HepG2 (cell line): ENCODE data around the gene RGS19. TPM values are rescaled to one million over a fixed set of nuclear protein-coding genes. Genes with fewer than 3 reads are reported as not detected.

ENCODE experiments used
- ARNTL ChIP-seq: sonication (generic); formaldehyde crosslinking; IDR thresholded peaks from 2 replicates; pipeline ENCODE4 v1.4.0; 2020; ENCODE audit warnings: mild to moderate bottlenecking, missing genetic modification reagents
- HHEX ChIP-seq: IDR thresholded peaks from 2 replicates; pipeline ENCODE4 v1.6.1; 2016; ENCODE audit warnings: control low read depth
- KLF11 ChIP-seq: IDR thresholded peaks from 2 replicates; pipeline ENCODE4 v1.6.1; 2016; ENCODE audit warnings: missing compliant biosample characterization
- RBFOX2 ChIP-seq: fragments of 200-400 bp; formaldehyde crosslinking; IDR thresholded peaks from 2 replicates; pipeline ENCODE4 v1.6.1; 2017; ENCODE audit warnings: low read depth, mild to moderate bottlenecking, low read length
- ZBED4 ChIP-seq: sonication (generic); formaldehyde crosslinking; IDR thresholded peaks from 2 replicates; pipeline ENCODE4 v1.4.0; 2020; ENCODE audit warnings: missing genetic modification reagents, borderline replicate concordance
- ZNF552 ChIP-seq: sonication (generic); formaldehyde crosslinking; IDR thresholded peaks from 2 replicates; pipeline ENCODE4 v1.9.0; 2022; ENCODE audit warnings: missing genetic modification reagents, mild to moderate bottlenecking, borderline replicate concordance
- ZNF879 ChIP-seq: sonication (generic); formaldehyde crosslinking; IDR thresholded peaks from 2 replicates; pipeline ENCODE4 v1.8.1; 2023; ENCODE audit warnings: missing genetic modification reagents
- polyA plus RNA-seq, 8 experiments: library from polyadenylated mRNA; depleted of rRNA in 3 of 8; stranded (reverse) in 7 of 8; unstranded in 1 of 8; fragments of >200 nt; fragmentation: Illumina TruSeq in 4 of 8; extraction: Trizol in 4 of 8; gene quantifications; 2 replicates each; pipeline versions ENCODE4 v1.2.1 to v1.2.3, GENCODE V29; 2011 to 2016; ENCODE audit warnings: low read depth in 4 of 8, missing spikeins in 1 of 8, mixed read lengths in 1 of 8; ENCODE audit not compliant: insufficient read depth in 1 of 8
- total RNA-seq, 5 experiments: library from RNA; depleted of rRNA; stranded (reverse); fragments of >200 nt; fragmentation: Illumina TruSeq; extraction: Trizol; gene quantifications; 2 replicates each; pipeline ENCODE4 v1.2.3, GENCODE V29; 2016; ENCODE audit warnings: low read depth in 1 of 5
- TF ChIP-seq, protein P1 (sequence below): sonication (generic); formaldehyde crosslinking; IDR thresholded peaks from 2 replicates; pipeline ENCODE4 v1.5.1; 2020; ENCODE audit warnings: mild to moderate bottlenecking, missing genetic modification reagents, borderline replicate concordance
- TF ChIP-seq, protein P2 (sequence below): sonication (generic); formaldehyde crosslinking; IDR thresholded peaks from 2 replicates; pipeline ENCODE4 v1.4.0; 2020; ENCODE audit warnings: missing genetic modification reagents
- TF ChIP-seq, protein P3 (sequence below): sonication (generic); formaldehyde crosslinking; IDR thresholded peaks from 2 replicates; pipeline ENCODE4 v1.4.0; 2020; ENCODE audit warnings: missing genetic modification reagents

RGS19 gene
- total and polyA plus RNA-seq, 2 of the 13 experiments (the other 11 are each of a cell fraction or from before 2014, with no cell fraction given): 10.7 to 11.9 TPM

DNA sequence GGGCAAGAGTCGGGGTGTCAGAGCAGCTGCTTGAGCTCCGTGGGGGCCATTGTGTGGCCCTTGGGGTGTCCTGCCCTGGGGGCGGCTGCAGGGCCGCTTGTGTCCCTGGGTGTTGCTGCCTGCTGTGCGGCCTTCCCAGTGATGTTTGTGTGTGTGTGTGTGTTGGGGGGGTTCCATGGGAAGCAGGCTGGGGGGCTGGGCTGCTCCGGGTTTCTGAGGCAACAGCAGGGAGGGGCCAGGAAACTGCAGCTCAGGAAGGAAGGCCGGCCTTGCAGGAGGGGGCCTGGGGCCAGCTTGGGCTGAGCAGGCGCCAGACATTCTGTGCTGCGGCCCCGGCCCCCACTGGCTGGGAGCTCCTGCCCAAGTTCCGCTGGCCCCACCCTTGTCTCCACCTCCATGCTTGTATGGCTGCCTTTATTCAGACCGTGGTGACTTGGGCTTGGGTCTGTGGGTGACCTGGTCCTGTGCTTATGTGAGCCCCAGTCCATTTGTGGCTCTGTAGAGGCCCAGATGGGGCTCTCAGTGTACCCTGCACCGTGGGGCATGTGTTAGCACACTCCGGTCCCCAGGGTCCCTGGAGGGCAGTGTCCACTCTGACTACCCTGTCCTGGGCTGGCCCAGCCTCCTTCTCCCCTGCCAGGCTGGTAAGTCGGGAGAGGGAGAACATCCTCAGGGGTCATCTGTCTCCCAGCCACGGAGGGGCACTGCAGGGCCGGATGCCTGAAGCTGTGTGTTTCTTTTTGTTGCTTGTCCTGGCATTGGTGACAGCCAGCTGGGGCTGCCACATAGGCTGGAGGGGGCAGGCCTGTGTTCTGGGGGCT, 25.3 kb downstream of the RGS19 start (continued):
- TF ChIP-seq ZBED4: peak; percentile 92
- peak; percentile 50; the same call in 1 of the 2 replicates for TF ChIP-seq ARNTL (CRISPR knock-in tag)
- TF ChIP-seq ZNF552 (CRISPR knock-in tag): peak; percentile 85
- TF ChIP-seq HHEX (CRISPR knock-in tag): no peak
- TF ChIP-seq, protein P1, sequence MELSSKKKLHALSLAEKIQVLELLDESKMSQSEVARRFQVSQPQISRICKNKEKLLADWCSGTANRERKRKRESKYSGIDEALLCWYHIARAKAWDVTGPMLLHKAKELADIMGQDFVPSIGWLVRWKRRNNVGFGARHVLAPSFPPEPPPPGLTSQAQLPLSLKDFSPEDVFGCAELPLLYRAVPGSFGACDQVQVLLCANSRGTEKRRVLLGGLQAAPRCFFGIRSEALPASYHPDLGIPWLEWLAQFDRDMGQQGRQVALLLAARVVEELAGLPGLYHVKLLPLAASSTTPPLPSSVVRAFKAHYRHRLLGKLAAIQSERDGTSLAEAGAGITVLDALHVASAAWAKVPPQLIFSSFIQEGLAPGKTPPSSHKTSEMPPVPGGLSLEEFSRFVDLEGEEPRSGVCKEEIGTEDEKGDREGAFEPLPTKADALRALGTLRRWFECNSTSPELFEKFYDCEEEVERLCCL (CRISPR knock-in tag): peak; percentile 22; the same call in 1 of the 2 replicates
- TF ChIP-seq, protein P2, sequence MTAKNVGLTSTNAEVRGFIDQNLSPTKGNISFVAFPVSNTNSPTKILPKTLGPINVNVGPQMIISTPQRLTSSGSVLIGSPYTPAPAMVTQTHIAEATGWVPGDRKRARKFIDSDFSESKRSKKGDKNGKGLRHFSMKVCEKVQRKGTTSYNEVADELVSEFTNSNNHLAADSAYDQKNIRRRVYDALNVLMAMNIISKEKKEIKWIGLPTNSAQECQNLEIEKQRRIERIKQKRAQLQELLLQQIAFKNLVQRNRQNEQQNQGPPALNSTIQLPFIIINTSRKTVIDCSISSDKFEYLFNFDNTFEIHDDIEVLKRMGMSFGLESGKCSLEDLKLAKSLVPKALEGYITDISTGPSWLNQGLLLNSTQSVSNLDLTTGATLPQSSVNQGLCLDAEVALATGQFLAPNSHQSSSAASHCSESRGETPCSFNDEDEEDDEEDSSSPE (CRISPR knock-in tag): peak; percentile 54
- TF ChIP-seq, protein P3, sequence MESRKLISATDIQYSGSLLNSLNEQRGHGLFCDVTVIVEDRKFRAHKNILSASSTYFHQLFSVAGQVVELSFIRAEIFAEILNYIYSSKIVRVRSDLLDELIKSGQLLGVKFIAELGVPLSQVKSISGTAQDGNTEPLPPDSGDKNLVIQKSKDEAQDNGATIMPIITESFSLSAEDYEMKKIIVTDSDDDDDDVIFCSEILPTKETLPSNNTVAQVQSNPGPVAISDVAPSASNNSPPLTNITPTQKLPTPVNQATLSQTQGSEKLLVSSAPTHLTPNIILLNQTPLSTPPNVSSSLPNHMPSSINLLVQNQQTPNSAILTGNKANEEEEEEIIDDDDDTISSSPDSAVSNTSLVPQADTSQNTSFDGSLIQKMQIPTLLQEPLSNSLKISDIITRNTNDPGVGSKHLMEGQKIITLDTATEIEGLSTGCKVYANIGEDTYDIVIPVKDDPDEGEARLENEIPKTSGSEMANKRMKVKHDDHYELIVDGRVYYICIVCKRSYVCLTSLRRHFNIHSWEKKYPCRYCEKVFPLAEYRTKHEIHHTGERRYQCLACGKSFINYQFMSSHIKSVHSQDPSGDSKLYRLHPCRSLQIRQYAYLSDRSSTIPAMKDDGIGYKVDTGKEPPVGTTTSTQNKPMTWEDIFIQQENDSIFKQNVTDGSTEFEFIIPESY: no peak
- TF ChIP-seq KLF11 (CRISPR knock-in tag): no peak; the same call in 1 of the 2 replicates
- no peak for TF ChIP-seq ZNF879 (CRISPR knock-in tag)
- peak; percentile 74 for TF ChIP-seq RBFOX2
